GM12874 (cell line): ENCODE results near the gene AP5Z1.

Source experiments
- TF ChIP-seq, protein P1 (sequence below): IDR thresholded peaks from 2 replicates; pipeline ENCODE4 v1.5.1; 2011; ENCODE audit warnings: low read depth, mild to moderate bottlenecking, control low read depth, low read length, moderate library complexity; ENCODE audit not compliant: insufficient read depth

The AP5Z1 gene

DNA sequence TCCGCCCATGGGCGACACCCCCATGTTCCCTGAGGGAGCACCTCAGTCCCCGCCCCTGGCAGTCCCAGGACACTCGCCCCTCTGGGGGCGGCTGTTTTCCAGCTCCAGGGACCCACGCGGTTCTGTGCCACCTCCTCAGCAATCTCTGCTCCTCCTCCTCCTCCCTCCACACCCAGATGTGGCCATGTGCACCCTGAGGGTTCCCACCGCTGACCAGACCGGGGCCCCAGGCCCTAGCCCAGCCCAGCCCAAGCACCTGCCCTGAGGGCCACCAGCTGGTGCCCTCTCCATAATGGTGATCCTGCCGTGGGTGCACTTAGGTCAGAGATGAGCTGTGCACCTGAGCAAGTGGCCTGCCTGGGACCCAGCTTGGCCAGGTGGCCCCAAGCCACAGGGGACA lies 25.1 kb downstream of the AP5Z1 start:
- TF ChIP-seq, protein P1, sequence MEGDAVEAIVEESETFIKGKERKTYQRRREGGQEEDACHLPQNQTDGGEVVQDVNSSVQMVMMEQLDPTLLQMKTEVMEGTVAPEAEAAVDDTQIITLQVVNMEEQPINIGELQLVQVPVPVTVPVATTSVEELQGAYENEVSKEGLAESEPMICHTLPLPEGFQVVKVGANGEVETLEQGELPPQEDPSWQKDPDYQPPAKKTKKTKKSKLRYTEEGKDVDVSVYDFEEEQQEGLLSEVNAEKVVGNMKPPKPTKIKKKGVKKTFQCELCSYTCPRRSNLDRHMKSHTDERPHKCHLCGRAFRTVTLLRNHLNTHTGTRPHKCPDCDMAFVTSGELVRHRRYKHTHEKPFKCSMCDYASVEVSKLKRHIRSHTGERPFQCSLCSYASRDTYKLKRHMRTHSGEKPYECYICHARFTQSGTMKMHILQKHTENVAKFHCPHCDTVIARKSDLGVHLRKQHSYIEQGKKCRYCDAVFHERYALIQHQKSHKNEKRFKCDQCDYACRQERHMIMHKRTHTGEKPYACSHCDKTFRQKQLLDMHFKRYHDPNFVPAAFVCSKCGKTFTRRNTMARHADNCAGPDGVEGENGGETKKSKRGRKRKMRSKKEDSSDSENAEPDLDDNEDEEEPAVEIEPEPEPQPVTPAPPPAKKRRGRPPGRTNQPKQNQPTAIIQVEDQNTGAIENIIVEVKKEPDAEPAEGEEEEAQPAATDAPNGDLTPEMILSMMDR, result no peak

DNA sequence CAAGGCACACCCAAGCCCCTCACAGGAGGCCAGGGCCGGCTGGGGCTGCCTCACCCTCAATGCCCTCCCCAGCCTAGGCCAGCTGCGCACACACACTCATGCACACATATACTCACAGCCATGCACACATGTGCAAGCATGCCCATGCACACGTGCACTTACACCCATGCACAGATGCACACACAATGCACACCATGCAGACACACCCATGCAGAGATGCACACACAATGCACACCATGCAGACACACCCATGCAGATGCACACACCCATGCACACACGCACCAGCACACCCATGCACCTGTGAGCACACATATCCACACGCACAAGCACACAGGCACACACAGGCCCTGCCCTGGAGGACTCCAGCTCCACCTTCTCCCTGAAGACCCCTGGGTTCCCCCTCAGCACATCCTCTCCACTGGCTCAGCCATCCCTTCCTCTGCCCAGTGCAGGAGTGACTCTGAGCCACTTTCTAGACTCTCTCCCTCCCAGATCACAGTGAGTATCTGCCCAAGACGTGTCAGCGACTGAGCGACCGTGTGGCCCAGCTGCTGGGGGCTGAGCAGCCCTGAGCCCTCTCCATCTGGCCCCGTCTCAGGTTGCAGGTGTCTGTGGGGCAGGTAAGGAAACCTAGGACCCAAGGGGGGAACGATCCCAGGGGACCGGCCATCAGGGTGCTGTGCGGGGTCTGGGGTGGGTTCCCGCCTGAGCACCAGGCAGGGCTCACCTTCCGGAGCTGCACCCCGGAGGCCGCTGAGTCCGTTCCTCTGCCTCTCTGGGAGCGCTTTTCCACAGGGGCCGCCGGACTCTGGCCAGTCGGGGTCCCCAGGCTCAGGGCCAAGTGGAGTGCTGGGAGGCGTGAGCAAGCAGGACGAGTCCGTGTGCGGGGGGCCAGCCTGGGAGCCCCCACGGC lies 25.8 kb downstream of the AP5Z1 start:
- TF ChIP-seq, protein P1, result no peak

DNA sequence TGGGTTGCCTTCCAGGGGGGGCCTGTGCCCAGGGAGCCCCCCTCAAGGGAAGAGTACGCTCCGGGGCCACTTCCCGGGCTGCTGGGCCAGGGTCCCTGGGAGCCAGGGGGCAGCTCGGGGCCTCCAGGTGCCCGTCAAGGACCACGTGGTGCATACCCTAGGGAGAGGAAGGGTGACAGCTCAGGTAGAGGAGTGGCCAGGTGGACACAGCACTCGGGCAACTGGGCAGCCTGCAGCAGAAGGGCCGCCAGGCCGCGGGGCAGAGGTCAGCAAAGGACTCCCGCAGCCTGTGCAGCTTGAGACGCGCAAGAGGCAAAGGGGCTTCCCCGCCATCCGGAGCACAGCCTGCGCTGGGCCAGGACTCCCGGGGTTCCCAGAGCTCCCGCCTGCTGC lies 26.4 kb downstream of the AP5Z1 start:
- TF ChIP-seq, protein P1, result no peak

DNA sequence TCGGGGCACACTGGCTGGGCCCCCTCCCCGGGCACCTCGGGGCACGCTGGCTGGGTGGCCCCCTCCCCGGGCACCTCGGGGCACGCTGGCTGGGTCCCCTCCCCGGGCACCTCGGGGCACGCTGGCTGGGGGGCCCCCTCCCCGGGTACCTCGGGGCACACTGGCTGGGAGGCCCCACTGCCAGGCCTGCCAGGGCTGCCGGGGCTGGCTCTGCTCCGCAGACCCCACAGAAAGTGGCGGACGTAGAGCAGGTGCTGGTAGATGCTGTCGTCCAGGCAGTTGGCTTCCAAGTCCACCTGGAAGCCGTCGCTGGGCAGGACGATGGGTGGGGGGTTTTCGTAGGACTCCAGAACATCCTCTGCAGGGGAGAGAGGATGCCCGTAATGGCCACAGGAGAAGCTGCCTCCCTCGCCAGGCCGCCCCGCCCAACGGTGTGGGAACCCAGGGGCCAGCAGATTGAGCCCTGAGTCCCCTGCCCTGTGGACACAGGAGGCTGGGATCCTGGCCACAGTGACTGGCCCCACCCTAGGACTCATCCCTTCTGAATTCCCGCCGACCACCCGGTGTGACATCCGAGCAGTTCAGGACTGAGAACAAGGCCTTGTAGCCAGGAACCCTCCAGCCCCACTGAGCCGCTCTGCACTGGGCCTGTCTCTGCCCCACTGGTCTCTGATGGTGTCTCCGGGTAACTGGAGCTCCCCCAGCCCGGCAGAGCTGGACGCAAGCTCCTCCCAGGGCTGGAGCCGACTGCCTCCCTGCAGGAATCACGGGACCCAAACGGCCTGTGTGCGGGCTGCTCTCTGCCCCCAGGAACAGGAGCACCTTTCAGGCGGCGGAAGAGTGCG lies 28.2 kb downstream of the AP5Z1 start:
- TF ChIP-seq, protein P1, result no peak

DNA sequence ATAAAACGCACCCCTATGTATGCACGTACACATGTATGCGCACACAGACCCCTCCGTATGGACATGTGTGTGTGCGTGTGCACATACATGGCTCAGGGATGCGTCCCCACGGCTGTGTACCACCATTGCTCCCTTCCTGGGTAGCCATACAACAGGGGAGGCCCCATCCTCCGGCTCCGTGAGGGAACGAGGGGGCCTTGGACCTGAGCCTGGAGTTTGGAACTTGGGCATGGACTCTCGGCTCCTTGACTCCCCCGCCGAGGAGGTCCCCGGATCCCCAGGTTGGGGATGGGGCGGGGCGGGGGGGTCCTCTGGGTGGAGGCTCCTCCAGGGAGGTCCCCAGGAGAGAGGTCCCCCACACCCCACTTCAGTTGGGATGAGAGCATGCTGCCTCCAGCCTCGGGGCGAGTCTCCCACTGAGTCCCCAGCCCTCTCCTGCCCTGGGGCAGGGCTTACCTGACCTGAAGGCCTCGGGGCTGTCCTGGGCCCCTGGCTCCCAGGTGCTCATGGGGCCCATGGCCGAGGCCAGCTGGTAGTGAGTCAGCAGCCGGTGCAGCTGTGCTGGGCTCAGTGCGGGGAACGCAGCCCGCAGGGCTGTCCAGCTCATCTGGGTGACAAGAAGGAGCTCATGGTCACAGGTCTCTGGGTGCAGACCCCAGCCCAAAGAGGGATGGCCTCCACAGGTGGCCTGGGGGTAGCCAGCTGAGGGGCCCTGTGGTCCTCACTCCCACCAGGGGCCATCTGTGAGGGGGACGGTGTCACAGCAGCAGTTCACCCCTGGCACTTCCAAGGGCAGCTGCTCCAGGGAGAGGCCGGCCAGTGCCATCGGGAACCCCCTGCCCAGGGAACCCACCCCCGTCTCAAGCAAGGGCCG lies 29.9 kb downstream of the AP5Z1 start:
- TF ChIP-seq, protein P1, result no peak

DNA sequence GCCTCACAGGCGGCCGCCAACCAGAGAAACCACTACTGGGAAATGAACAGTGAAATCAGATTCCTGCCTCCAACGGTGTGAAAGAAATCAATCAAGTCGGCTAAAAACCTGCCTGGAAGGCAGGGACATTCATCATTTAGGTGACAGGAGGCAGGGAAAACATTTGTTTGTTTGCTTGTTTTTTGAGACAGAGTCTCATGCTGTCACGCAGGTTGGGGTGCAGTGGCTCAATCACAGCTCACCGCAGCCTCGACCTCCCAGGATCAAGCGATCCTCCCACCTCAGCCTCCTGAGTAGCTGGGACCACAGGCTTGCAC lies 30.5 kb downstream of the AP5Z1 start:
- TF ChIP-seq, protein P1, result no peak

DNA sequence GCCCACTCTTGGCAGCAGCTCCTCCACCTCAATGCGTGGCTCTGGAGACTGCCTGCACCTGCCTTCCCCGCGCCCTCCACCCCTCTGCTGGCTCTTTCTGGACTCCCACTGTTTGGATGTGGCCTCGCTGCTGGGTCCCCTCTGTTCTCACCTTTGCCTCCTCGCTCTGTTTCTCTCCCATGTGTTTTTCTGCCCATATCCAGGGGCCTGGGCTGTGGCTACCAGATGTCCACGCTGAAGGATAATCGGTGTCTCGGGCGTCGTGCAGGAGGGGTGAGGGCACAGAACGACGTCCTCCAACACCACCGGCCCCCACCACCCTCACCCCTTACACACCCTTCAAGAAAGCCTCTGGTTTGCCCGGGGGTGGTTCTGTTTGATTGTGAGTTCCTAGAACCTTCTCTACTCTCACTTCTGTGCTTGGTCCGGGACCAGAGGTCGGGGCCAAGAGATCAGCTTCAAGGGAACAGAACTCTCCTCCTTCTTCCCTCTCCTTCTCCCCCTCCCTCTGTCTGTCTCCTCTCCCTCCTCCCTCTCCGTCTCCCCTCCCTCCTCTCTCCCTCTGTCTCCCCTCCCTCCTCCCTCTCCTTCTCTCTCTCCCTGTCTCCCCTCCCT lies 31.7 kb downstream of the AP5Z1 start:
- TF ChIP-seq, protein P1, result no peak
